WTC11 (cell line): ENCODE measurements around the gene TNPO3.

ENCODE experiments used
- CTCF ChIP-seq: fragments of 200-600 bp; IDR thresholded peaks from 2 replicates; pipeline ENCODE4 v1.8.0; 2022; ENCODE audit warnings: antibody characterized with exemption
- FOXK1 ChIP-seq: sonication (generic); formaldehyde crosslinking; IDR thresholded peaks from 2 replicates; pipeline ENCODE4 v1.8.0; 2022; ENCODE audit warnings: mild to moderate bottlenecking, moderate library complexity, missing genetic modification reagents
- GTF2I ChIP-seq: fragments of 250-450 bp; sonication (Bioruptor Pico); conservative IDR thresholded peaks from 2 replicates; pipeline ENCODE4 v1.4.0; 2021; ENCODE audit warnings: mild to moderate bottlenecking
- IRF1 ChIP-seq: sonication (generic); formaldehyde crosslinking; IDR thresholded peaks from 2 replicates; pipeline ENCODE4 v1.8.0; 2023; ENCODE audit warnings: missing genetic modification reagents
- MAX ChIP-seq: sonication (generic); formaldehyde crosslinking; IDR thresholded peaks from 2 replicates; pipeline ENCODE4 v1.8.0; 2022; ENCODE audit warnings: mild to moderate bottlenecking, missing genetic modification reagents
- NFYB ChIP-seq: sonication (generic); formaldehyde crosslinking; conservative IDR thresholded peaks from 2 replicates; pipeline ENCODE4 v1.8.0; 2022; ENCODE audit warnings: low read depth, missing genetic modification reagents
- NR2C2 ChIP-seq: sonication (generic); formaldehyde crosslinking; IDR thresholded peaks from 2 replicates; pipeline ENCODE4 v1.8.0; 2022; ENCODE audit warnings: mild to moderate bottlenecking, missing genetic modification reagents
- STAT6 ChIP-seq: sonication (generic); formaldehyde crosslinking; conservative IDR thresholded peaks from 2 replicates; pipeline ENCODE4 v1.8.1; 2023; ENCODE audit warnings: mild to moderate bottlenecking, low read depth, missing genetic modification reagents, moderate library complexity
- TEAD4 ChIP-seq: sonication (generic); formaldehyde crosslinking; IDR thresholded peaks from 2 replicates; pipeline ENCODE4 v1.8.0; 2022; ENCODE audit warnings: mild to moderate bottlenecking, missing genetic modification reagents
- TF ChIP-seq, protein P1 (sequence below): sonication (generic); formaldehyde crosslinking; IDR thresholded peaks from 2 replicates; pipeline ENCODE4 v1.8.1; 2022; ENCODE audit warnings: mild to moderate bottlenecking, missing genetic modification reagents, moderate library complexity, borderline replicate concordance
- TF ChIP-seq, protein P2 (sequence below): sonication (generic); formaldehyde crosslinking; IDR thresholded peaks from 2 replicates; pipeline ENCODE4 v1.8.1; 2022; ENCODE audit warnings: missing genetic modification reagents, borderline replicate concordance
- TF ChIP-seq, protein P3 (sequence below): sonication (generic); formaldehyde crosslinking; IDR thresholded peaks from 2 replicates; pipeline ENCODE4 v1.8.1; 2023; ENCODE audit warnings: mild to moderate bottlenecking, missing genetic modification reagents, moderate library complexity

GRCh38 chr7:128906001-128906765 is 148.7 kb downstream of the TNPO3 start:
- TF ChIP-seq MAX (CRISPR knock-in tag) (no peak), CTCF (no peak), IRF1 (no peak), NR2C2 (CRISPR knock-in tag) (no peak), STAT6 (no peak), GTF2I (CRISPR knock-in tag) (no peak), NFYB (no peak), FOXK1 (CRISPR knock-in tag) (no peak), TEAD4 (CRISPR knock-in tag) (no peak)
- TF ChIP-seq, protein P1, sequence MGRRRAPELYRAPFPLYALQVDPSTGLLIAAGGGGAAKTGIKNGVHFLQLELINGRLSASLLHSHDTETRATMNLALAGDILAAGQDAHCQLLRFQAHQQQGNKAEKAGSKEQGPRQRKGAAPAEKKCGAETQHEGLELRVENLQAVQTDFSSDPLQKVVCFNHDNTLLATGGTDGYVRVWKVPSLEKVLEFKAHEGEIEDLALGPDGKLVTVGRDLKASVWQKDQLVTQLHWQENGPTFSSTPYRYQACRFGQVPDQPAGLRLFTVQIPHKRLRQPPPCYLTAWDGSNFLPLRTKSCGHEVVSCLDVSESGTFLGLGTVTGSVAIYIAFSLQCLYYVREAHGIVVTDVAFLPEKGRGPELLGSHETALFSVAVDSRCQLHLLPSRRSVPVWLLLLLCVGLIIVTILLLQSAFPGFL (CRISPR knock-in tag) = no peak
- TF ChIP-seq, protein P2, sequence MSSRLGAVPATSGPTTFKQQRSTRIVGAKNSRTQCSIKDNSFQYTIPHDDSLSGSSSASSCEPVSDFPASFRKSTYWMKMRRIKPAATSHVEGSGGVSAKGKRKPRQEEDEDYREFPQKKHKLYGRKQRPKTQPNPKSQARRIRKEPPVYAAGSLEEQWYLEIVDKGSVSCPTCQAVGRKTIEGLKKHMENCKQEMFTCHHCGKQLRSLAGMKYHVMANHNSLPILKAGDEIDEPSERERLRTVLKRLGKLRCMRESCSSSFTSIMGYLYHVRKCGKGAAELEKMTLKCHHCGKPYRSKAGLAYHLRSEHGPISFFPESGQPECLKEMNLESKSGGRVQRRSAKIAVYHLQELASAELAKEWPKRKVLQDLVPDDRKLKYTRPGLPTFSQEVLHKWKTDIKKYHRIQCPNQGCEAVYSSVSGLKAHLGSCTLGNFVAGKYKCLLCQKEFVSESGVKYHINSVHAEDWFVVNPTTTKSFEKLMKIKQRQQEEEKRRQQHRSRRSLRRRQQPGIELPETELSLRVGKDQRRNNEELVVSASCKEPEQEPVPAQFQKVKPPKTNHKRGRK (CRISPR knock-in tag) = no peak
- TF ChIP-seq, protein P3, sequence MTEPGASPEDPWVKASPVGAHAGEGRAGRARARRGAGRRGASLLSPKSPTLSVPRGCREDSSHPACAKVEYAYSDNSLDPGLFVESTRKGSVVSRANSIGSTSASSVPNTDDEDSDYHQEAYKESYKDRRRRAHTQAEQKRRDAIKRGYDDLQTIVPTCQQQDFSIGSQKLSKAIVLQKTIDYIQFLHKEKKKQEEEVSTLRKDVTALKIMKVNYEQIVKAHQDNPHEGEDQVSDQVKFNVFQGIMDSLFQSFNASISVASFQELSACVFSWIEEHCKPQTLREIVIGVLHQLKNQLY (CRISPR knock-in tag) = no peak
